Thyroid gland (tissue), 4 donors: ENCODE data around the gene WHRN.

ENCODE experiments used
- POLR2A ChIP-seq, 2 donors: fragments of 450-650 bp; IDR thresholded peaks; one replicate each; pipeline ENCODE4 v1.6.1; 2017; ENCODE audit warnings: antibody characterized with exemption in 2 of 2, mild to moderate bottlenecking in 2 of 2, moderate library complexity in 1 of 2
- TF ChIP-seq, protein P1 (sequence below), 6 experiments: fragments of 200-600 bp in 3 of 6; fragments of 450-650 bp in 3 of 6; sonication (generic) in 3 of 6; IDR thresholded peaks; one replicate each; pipeline ENCODE4 v1.5.1; 2016 to 2019; ENCODE audit warnings: antibody characterized with exemption in 6 of 6, mild to moderate bottlenecking in 2 of 6, inconsistent platforms in 1 of 6, moderate library complexity in 1 of 6

GRCh38 chr9:114522286-114522685 lies 17.0 kb upstream of the WHRN start:
- TF ChIP-seq POLR2A (IDR thresholded peaks at IDR 0.05) = no peak
- TF ChIP-seq, protein P1, sequence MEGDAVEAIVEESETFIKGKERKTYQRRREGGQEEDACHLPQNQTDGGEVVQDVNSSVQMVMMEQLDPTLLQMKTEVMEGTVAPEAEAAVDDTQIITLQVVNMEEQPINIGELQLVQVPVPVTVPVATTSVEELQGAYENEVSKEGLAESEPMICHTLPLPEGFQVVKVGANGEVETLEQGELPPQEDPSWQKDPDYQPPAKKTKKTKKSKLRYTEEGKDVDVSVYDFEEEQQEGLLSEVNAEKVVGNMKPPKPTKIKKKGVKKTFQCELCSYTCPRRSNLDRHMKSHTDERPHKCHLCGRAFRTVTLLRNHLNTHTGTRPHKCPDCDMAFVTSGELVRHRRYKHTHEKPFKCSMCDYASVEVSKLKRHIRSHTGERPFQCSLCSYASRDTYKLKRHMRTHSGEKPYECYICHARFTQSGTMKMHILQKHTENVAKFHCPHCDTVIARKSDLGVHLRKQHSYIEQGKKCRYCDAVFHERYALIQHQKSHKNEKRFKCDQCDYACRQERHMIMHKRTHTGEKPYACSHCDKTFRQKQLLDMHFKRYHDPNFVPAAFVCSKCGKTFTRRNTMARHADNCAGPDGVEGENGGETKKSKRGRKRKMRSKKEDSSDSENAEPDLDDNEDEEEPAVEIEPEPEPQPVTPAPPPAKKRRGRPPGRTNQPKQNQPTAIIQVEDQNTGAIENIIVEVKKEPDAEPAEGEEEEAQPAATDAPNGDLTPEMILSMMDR (IDR thresholded peaks at IDR 0.05) = no peak
